IPS DF 19.7 (cell line): ENCODE results near the gene NPIPB6.

Experiments used
- DNase-seq: peaks from one replicate; pipeline ENCODE4 v3.0.0-alpha.2; 2013; ENCODE audit warnings: low read depth, low spot score

Gene NPIPB6

DNA sequence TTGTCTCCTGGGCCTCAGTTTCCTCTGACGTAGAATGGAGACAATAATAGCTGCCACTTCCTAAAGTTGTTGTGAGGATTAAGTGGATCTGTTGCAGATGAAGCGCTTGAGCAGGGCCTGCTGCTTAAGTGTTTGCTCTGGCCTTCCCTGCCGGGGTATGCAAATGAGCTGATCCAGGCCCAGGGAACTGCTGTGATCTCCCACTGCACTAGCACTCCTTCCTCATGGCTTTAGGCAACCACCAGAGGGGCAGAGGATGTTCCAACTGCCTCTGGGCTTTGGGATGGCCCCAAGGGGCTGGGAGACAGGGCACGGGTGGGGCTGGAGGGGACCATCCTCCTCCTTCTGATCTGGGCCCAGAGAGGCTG lies 64.8 kb downstream of the NPIPB6 start:
- no peak for DNase-seq

DNA sequence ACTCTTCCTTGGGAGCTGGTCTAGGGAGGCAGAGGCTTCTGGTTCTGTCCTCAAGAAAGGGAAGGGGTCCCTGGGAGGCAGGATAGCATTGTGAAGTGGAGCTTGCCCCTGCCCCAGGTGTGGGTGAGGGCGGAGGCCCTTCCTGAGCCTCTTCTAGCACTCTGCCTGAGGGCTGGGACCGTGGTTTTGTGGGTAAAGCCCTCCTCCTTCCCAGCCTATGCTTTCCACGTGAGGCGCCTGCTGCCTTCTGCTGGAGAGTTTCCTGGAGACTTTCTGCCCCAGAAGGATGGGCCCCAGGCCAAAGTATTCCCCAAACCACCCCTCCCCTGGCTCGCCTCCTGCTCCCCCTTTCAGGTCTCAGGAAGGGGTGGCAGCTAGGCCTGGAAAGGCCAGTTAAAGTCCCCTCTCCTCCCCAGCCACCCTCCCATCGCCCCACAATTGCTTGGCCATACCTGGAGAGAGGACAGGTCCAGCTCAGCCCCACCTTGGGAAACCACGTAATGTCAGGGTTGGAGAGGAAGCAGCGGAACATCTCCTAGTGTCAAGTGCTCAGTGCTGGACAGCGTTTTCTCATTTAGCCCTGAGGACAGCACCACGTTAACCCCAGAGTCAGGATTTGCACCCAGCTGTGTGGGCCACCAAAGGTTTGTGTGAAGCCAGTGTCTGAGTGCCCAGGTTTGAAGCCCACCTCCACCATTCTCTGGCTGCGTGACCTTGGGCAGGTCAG lies 65.4 kb downstream of the NPIPB6 start:
- no peak for DNase-seq

GRCh38 chr16:28297308-28297707 lies 66.0 kb downstream of the NPIPB6 start:
- no peak for DNase-seq

- no peak for DNase-seq
Measured at GRCh38 chr16:28295276-28295675, 68.0 kb downstream of the NPIPB6 start.

- no peak for DNase-seq
Measured at GRCh38 chr16:28294201-28294600, 69.1 kb downstream of the NPIPB6 start.

DNA sequence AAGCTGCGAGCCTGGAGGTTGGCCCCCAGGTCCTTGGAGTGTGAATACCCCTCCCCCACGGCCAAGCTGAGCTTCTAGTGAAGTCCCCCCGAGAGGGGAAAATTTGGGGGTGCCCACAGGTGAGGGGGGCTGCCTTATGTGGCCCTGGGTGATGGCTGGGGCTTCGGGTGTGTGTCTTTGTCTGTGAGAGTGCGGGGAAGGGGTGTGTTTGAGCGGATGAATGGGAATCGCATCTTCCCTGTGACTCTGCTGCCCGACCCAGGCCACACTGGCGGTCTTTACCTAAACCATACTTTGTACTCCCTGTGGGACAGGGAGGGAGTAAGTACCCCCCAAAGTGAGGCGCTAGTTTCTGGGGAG lies 69.7 kb downstream of the NPIPB6 start:
- DNase-seq: no peak

- DNase-seq: no peak
Measured at GRCh38 chr16:28292731-28293600, 70.3 kb downstream of the NPIPB6 start.
